Measurements from ENCODE around the gene DNAH12.
"Not testable (repeated sequence)": the region's sequence is repeated elsewhere in the genome, so short reads cannot be mapped to it uniquely, and the experiment has no call there.

The DNAH12 gene

GRCh38 chr3:57314204-57314603 is 229.9 kb downstream of the DNAH12 start:
- no peak for DNase-seq (ENCODE audit: low read depth)

DNA sequence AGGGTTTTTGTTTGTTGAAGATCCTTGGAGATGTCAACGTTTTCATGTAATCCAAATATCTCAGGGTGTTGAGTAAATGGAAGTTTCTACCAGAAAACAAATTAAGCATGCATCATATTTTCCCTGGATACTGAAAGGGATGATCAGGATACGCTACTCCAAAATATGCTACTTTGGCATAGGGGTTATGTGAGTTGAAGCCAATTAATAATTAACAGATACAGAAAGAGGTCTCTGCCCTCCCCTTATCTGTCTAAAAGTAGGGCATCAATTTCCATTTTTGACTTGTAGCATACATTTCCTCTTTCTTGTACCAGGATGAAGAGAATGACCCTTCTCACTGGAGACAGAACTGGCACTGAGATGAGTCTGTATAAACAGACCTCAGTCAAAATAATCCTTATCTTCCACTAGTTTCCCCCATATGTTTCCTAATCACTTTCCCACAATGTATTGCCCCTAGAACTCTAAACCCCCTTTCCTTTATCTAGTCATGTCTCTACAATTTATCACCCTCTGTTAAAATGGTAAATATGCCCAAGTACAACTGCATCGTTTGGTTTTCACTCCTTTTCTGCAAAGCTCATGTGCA is 234.3 kb downstream of the DNAH12 start:
- DNase-seq (ENCODE audit: low read depth): no peak

DNA sequence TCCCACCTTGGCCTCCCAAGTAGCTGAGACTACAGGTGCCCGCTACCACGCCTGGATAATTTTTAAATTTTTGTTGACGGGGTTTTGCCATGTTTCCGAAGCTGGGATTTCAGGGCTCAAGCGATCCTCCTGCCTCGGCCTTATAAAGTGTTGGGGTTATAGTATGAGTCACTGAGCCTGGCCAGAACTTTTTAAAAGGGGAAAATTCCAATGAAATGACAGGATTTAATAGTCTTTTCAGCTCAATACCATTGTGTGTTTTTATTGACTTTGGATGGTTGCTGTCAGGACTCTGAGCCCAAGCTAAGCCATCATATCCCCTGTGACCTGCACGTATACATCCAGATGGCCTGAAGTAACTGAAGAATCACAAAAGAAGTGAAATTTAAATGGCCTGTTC is 240.6 kb downstream of the DNAH12 start:
- not testable (repeated sequence) for DNase-seq (ENCODE audit: low read depth)

- DNase-seq (ENCODE audit: low read depth): no peak
Observed at GRCh38 chr3:57298041-57298440, 246.1 kb downstream of the DNAH12 start.

GRCh38 chr3:57292897-57293526 is 251.1 kb downstream of the DNAH12 start:
- no peak for DNase-seq (ENCODE audit: low read depth)

DNA sequence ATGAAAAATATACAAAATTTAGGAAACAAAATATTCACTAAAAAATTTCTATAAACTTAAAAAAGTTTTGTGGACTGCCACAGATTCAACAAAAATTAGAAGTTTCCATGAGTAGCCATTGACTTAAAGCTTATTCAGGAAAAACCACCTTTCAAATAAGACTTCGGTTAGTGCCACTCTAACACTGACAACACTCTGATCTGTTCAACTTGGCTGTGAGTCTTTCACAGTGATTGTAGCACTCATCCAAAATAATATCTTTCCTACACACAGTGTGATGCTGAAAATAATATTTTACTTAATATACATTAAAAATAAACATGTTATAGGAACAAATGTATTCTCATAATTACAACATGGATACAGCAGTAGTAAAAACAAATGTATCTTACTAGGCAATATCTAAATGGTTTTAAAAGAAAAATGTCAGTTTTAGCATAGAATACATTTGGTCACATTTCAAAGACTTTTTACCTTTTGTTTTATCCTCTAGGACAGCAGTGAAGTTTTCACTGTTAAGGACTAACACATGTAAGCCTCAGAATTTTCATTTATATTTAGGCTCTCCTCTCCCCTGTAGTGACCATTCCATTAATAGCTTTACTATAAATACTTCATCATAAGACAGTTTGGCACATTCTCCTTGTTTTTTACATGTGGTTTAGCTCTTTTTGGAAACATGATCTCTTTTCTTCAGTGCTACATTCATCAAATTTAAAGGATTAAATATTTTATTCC is 251.8 kb downstream of the DNAH12 start, which contains the start of gene ASB14:
ASB14 (minus strand) TSS at position 527 of the 738 bp plus-strand sequence. CDS start 652 bp downstream, outside the sequence.
- DNase-seq (ENCODE audit: low read depth): no peak

DNA sequence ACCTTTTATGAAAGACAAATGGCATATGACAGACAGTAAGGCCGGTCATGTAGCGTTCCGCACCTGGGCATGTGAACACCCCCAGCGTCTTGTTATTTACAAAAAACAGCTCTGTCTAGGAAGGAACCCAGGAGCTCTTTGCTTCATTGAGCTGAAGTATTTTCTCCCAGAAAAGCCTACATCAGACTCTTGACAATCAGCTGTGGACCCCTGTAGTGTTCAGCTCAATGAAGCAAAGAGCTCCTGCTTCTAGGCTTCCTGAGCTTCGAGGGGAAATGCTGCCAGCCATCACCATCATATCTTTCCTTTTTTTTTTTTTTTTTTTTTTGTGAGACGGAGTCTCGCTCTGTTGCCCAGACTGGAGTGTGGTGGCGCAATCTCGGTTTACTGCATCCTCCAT is 255.7 kb downstream of the DNAH12 start:
- no peak for DNase-seq (ENCODE audit: low read depth)

GRCh38 chr3:57287205-57287604 is 256.9 kb downstream of the DNAH12 start:
- DNase-seq (ENCODE audit: low read depth): no peak

DNA sequence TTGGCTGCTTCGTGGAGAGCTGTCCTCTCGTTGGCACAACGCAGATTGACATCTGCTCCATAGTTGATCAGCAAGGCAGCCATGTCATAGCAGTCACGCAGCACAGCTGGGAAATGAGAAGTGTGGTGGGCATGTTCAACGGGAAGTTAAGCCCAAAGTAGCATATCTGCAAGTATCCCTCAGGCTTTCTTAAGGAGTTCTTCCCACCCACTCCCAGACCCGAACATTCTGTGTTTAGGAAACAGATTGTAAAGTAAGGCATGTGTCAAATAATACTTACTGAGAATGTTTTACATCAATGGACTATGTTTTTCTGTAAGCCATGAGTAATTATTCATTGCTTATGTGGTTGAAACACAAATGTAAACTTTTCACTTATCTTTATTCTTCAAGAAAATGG is 260.8 kb downstream of the DNAH12 start:
- no peak for DNase-seq (ENCODE audit: low read depth)

DNA sequence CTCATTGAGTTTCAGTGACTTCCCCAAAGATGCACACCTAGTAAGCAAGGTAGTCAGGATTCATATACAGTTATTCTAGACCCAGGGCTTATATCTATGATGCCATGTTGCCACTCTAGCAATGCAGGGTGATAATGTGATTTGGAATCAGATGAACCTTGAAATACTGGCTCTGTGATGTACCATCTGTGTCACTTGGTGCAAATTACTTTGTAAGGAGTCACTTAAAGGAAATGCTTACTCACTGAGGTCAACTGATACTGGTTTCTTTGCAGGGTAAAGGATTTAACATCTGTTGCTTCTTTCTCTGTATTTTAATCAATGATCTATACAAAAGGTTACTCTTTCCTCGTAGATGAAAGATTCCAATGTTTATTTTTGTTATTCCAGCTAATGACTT is 262.4 kb downstream of the DNAH12 start:
- no peak for DNase-seq (ENCODE audit: low read depth)

DNA sequence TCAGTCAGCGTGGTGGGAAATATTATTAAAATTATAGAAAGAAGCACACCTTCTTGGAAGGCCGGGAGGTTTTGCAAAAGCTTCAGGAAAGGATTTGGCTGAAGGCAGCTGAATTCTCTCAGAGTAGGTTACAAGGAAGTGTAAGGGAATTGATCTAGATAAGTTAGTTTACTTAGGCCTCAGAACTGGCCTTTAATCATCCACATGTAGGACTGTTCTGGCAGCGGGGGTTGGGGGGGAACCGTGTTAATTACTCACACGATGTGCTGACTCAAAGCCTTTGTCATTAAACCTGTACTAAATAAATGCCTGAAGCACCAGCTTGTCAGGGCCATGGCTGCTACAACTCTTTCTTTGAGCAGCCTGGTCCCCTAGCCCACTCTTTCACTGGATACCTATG is 264.5 kb downstream of the DNAH12 start:
- DNase-seq (ENCODE audit: low read depth): no peak

GRCh38 chr3:57278237-57278636 is 265.9 kb downstream of the DNAH12 start:
- no peak for DNase-seq (ENCODE audit: low read depth)

DNA sequence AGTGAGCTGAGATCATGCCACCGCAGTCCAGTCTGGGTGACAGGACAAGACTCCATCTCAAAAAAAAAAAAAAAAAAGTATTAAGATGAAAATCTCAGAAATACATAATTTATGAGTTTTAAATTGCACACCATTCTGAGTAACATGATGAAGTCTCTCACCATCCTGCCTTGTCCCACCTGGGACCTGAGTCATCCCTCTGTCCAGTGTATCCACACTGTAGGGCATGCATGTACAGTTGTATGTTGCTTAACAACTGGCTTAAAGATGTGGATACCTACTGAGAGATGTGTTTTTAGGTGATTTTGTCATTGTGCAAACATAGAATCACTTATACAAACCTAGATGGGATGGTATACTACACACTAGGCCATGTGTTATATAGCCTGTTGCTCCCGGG is 268.8 kb downstream of the DNAH12 start:
- DNase-seq (ENCODE audit: low read depth): no peak

DNA sequence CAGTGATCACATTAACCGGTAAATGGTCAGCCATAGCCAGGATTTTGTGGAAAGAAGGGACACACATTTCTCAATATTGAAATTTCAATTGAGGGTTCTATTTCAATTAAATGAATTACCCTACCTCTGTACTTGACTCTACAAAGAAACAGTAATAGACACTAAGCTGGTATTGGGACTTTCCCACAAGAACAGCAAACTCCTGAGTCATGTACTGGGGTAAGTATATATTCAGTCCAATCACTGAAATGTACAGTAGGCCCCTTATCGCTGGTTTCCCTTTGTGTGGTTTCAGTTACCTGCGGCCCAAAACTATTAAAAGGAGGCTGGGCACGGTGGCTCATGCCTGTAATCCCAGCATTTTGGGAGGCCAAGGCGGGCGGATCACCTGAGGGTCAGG is 269.3 kb downstream of the DNAH12 start:
- no peak for DNase-seq (ENCODE audit: low read depth)

GRCh38 chr3:57268416-57268815 is 275.7 kb downstream of the DNAH12 start:
- DNase-seq (ENCODE audit: low read depth): no peak

DNA sequence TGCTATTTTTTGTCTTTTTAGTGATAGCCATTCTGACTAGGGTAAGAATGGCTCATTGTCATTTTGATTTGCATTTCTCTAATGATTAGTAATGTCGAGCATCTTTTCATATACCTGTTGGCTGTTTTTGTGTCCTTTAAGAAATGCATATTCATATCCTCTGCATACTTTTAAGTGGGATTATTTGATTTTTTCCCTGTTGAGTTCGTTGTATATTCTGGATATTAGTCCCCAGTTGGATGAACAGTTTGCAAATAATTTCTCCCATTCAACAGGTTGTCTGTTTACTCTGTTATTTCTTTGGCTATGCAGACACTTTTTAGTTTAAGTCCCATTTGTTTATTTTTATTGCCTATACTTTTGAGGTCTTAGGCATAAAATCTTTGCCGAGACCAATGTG is 282.2 kb downstream of the DNAH12 start:
- DNase-seq (ENCODE audit: low read depth): no peak

GRCh38 chr3:57261119-57261518 is 283.0 kb downstream of the DNAH12 start:
- DNase-seq (ENCODE audit: low read depth): no peak

GRCh38 chr3:57257678-57258077 is 286.5 kb downstream of the DNAH12 start:
- no peak for DNase-seq (ENCODE audit: low read depth)

- DNase-seq (ENCODE audit: low read depth): no peak
Observed at GRCh38 chr3:57256844-57257243, 287.3 kb downstream of the DNAH12 start.

GRCh38 chr3:57252404-57252803 is 291.7 kb downstream of the DNAH12 start:
- no peak for DNase-seq (ENCODE audit: low read depth)

- DNase-seq (ENCODE audit: low read depth): no peak
Observed at GRCh38 chr3:57244946-57245345, 299.2 kb downstream of the DNAH12 start.
